Gastrocnemius medialis (tissue), 4 donors: ENCODE results near the gene UBE4B.

Experiments used
- CTCF ChIP-seq, 5 experiments: fragments of 450-650 bp in 3 of 5; fragments of 200-600 bp in 2 of 5; sonication (generic) in 2 of 5; IDR thresholded peaks in 4 of 5; conservative IDR thresholded peaks in 1 of 5; 1 replicate in 4 of 5; 2 replicates in 1 of 5; pipeline ENCODE4 v1.5.1; 2016 to 2019; ENCODE audit warnings: antibody characterized with exemption in 5 of 5, mild to moderate bottlenecking in 3 of 5, moderate library complexity in 3 of 5
- POLR2A ChIP-seq, 2 donors: fragments of 450-650 bp; IDR thresholded peaks; one replicate each; pipeline ENCODE4 v1.6.1; 2017; ENCODE audit warnings: antibody characterized with exemption in 2 of 2, mild to moderate bottlenecking in 2 of 2, moderate library complexity in 2 of 2

GRCh38 chr1:10168912-10169514 is 136.3 kb downstream of the UBE4B start:
- TF ChIP-seq CTCF (IDR thresholded peaks at IDR 0.05 in 4 of 5, conservative IDR thresholded peaks at IDR 0.05 in 1 of 5) (no peak), POLR2A (IDR thresholded peaks at IDR 0.05) (no peak)
